Thoracic aorta (tissue), 2 donors: ENCODE results near the gene PRR4. TPM values are rescaled to one million over a fixed set of nuclear protein-coding genes. Genes with fewer than 3 reads are reported as not detected.

Experiments used
- ATAC-seq: fragments of 150-250 bp; one replicate; pipeline ENCODE4 v1.8.0; 2017; ENCODE audit warnings: low read depth; ENCODE audit not compliant: insufficient number of reproducible peaks, low FRiP score
- DNase-seq: peaks from one replicate; pipeline ENCODE4 v3.0.0-alpha.2; 2020; ENCODE audit warnings: low spot score
- H3K27ac ChIP-seq, 2 donors: fragments of 200-600 bp; sonication (generic); 1 replicate in 1 of 2; 2 replicates in 1 of 2; pipeline ENCODE4 v1.5.1; 2016; ENCODE audit warnings: mild to moderate bottlenecking in 2 of 2, moderate library complexity in 2 of 2
- H3K27me3 ChIP-seq: fragments of 200-600 bp; sonication (generic); replicated peaks from 2 replicates; pipeline ENCODE4 v1.6.0; 2016; ENCODE audit warnings: mild to moderate bottlenecking; ENCODE audit not compliant: insufficient read depth
- H3K36me3 ChIP-seq: fragments of 200-600 bp; sonication (generic); one replicate; pipeline ENCODE4 v1.5.1; 2016
- H3K4me1 ChIP-seq, 2 donors: fragments of 200-600 bp; sonication (generic); 1 replicate in 1 of 2; 2 replicates in 1 of 2; pipeline versions ENCODE4 v1.5.1 to v1.6.0; 2016; ENCODE audit warnings: low read depth in 2 of 2, mild to moderate bottlenecking in 1 of 2; ENCODE audit not compliant: control insufficient read depth in 1 of 2
- H3K4me3 ChIP-seq: fragments of 200-600 bp; sonication (generic); 2 replicates; pipeline ENCODE4 v1.5.1; 2016; ENCODE audit warnings: mild to moderate bottlenecking
- H3K9me3 ChIP-seq: fragments of 200-600 bp; sonication (generic); 2 replicates; pipeline ENCODE4 v1.5.1; 2016
- total RNA-seq, 2 donors: library from RNA; depleted of rRNA; stranded (reverse); fragments of >200 nt; gene quantifications; one replicate each; pipeline versions ENCODE4 v1.1.0 to v1.2.3, GENCODE V29; 2016
- TF ChIP-seq, protein P1 (sequence below): fragments of 200-600 bp; sonication (generic); IDR thresholded peaks from one replicate; pipeline ENCODE4 v1.5.1; 2019; ENCODE audit warnings: antibody characterized with exemption

The PRR4 gene
- total RNA-seq, 2 donors from 2014 or later, result 5.7 to 22.7 TPM

DNA sequence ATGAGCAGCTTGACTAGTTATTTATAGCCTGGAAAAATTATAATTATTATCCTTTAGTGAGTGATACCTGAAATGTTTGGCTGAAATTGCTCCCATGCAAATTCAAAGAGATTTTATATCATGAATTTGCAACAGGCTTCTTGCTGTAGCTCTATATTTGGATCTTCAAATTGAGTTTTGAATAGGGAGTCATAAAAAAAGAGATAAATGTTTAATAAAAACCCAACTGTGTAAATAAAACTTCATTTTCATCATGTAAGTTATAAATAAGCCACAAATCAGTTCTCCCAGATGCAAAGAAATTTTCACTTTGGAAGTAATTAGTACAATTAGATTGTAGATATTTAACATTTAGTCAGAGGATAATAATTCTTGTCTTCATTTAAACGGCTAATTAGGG lies 42.1 kb downstream of the PRR4 start, which contains the start of gene TAS2R8:
TAS2R8 (minus strand) TSS at position 101 of the 400 bp plus-strand sequence. CDS start 306 bp downstream, outside the sequence.
- TF ChIP-seq, protein P1, sequence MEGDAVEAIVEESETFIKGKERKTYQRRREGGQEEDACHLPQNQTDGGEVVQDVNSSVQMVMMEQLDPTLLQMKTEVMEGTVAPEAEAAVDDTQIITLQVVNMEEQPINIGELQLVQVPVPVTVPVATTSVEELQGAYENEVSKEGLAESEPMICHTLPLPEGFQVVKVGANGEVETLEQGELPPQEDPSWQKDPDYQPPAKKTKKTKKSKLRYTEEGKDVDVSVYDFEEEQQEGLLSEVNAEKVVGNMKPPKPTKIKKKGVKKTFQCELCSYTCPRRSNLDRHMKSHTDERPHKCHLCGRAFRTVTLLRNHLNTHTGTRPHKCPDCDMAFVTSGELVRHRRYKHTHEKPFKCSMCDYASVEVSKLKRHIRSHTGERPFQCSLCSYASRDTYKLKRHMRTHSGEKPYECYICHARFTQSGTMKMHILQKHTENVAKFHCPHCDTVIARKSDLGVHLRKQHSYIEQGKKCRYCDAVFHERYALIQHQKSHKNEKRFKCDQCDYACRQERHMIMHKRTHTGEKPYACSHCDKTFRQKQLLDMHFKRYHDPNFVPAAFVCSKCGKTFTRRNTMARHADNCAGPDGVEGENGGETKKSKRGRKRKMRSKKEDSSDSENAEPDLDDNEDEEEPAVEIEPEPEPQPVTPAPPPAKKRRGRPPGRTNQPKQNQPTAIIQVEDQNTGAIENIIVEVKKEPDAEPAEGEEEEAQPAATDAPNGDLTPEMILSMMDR, result no peak
- Histone ChIP-seq H3K4me1 (no peaks in the 10 kb centered on the region), H3K27ac (no peak within 1 kb of the TSS), H3K9me3 (no peaks in the 10 kb centered on the region), H3K27me3 (no peaks in the 10 kb centered on the region), H3K36me3 (no peaks in the 10 kb centered on the region), H3K4me3 (no peak within 1 kb of the TSS)
- no peak for DNase-seq
- no peak for ATAC-seq

DNA sequence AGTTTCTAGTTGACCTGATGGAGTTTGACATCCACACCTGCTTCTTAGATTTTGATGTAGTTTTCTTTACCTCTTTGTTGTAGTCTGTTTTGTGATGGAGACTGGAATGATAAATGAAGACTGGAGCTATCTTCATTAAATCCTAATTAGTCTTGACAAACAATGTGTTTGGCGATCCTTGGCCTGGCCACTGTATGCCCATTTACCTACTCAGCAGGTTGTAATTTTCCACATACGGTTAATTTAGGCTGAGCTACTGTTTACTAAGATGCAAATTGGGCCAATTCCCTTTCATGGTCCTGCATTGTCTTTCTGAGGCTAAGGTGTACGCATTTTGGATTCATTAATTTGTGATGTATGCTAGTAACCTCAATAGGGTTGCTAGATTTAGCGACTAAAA lies 46.7 kb downstream of the PRR4 start, which contains the start of gene TAS2R7:
TAS2R7 (minus strand) TSS at position 41 of the 400 bp plus-strand sequence. CDS start 57 bp downstream, outside the sequence.
- no peak within 1 kb of the TSS for H3K27ac ChIP-seq
- ATAC-seq (no peak), DNase-seq (no peak)
- no peaks in the 10 kb centered on the region for H3K4me1 ChIP-seq
- H3K4me3 ChIP-seq, result no peak within 1 kb of the TSS
- no peaks in the 10 kb centered on the region for H3K9me3 ChIP-seq
- H3K36me3 ChIP-seq, result no peaks in the 10 kb centered on the region
- no peaks in the 10 kb centered on the region for H3K27me3 ChIP-seq
- TF ChIP-seq, protein P1, result no peak

GRCh38 chr12:10801741-10802140 lies 47.5 kb downstream of the PRR4 start:
- Histone ChIP-seq H3K9me3 (no peaks in the 10 kb centered on the region), H3K4me3 (no peak overlapping the region), H3K27ac (no peak overlapping the region), H3K4me1 (no peaks in the 10 kb centered on the region), H3K27me3 (no peaks in the 10 kb centered on the region), H3K36me3 (no peaks in the 10 kb centered on the region)
- TF ChIP-seq, protein P1, result no peak
- ATAC-seq (no peak), DNase-seq (no peak)

Other genes with a start within 250 kb of the PRR4 start
- 10 to 100 TPM in 1 of 2 donors, 1 to 10 TPM in 1; 8.2 to 25.3 TPM for gene MAGOHB, start 235.9 kb downstream of the PRR4 start, total RNA-seq
- gene STYK1, start 175.4 kb downstream of the PRR4 start, total RNA-seq, result not detected
- 100 to 1,000 TPM; 238 to 630 TPM for gene YBX3, start 126.2 kb downstream of the PRR4 start, total RNA-seq
- gene TAS2R7, start 46.8 kb downstream of the PRR4 start, total RNA-seq, result not detected
- not detected for gene TAS2R8, start 42.2 kb downstream of the PRR4 start, total RNA-seq
- gene TAS2R9, start 39.3 kb downstream of the PRR4 start, total RNA-seq, result not detected
- 1 to 10 TPM in 1 of 2 donors, not detected in 1; 4.6 TPM for gene TAS2R10, start 23.1 kb downstream of the PRR4 start, total RNA-seq
- gene PRH1, start 34.8 kb upstream of the PRR4 start, total RNA-seq, result 10 to 100 TPM; 18.5 to 30.5 TPM
- 1 to 10 TPM; 3.1 to 7.3 TPM for gene TAS2R13, start 60.1 kb upstream of the PRR4 start, total RNA-seq
- not detected for gene PRH2, start 79.8 kb upstream of the PRR4 start, total RNA-seq
- 1 to 10 TPM; 1.9 to 5.4 TPM for gene TAS2R14, start 89.8 kb upstream of the PRR4 start, total RNA-seq
- 1 to 10 TPM; 1.5 to 7.1 TPM for gene TAS2R50, start 137.4 kb upstream of the PRR4 start, total RNA-seq
- gene TAS2R20, start 148.8 kb upstream of the PRR4 start, total RNA-seq, result 1 to 10 TPM; 1.8 to 5.8 TPM
- 10 to 100 TPM in 1 of 2 donors, 1 to 10 TPM in 1; 8.3 to 13.1 TPM for gene TAS2R19, start 173.1 kb upstream of the PRR4 start, total RNA-seq
- gene TAS2R31, start 181.9 kb upstream of the PRR4 start, total RNA-seq, result 1 to 10 TPM; 2.7 to 9.5 TPM
- gene TAS2R46, start 212.8 kb upstream of the PRR4 start, total RNA-seq, result 1 to 10 TPM; 1.2 to 3.0 TPM
- gene TAS2R43, start 242.8 kb upstream of the PRR4 start, total RNA-seq, result 1 to 10 TPM; 2.7 to 6.3 TPM